22Rv1 (cell line): Measurements from ENCODE around the gene APOA1.

Source experiments
- ZFX ChIP-seq: fragments of 450-650 bp; IDR thresholded peaks from 2 replicates; pipeline ENCODE4 v1.6.1; 2017; ENCODE audit warnings: antibody characterized with exemption, borderline replicate concordance
- TF ChIP-seq, protein P1 (sequence below): fragments of 450-650 bp; IDR thresholded peaks from 2 replicates; pipeline ENCODE4 v1.5.1; 2017; ENCODE audit warnings: mild to moderate bottlenecking

DNA sequence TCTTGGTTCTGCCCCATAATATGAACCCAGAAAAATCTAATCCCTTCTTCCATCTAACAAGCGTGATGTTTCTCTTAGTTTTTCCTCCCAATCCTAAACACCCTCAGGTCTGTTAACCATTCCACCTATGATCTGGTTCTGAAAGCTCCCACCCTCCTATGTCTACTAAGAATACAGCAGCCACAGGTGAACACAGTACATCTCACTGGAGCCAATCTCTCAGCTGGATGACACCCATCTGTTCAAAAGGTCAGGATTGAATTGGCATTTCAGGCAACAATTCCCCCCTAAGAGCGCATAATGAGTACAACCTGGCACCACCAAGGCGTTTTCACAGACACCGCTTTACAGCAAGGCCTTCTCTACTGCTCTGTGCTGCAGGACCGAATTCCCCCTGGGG lies 19.0 kb upstream of the APOA1 start:
- TF ChIP-seq, protein P1, sequence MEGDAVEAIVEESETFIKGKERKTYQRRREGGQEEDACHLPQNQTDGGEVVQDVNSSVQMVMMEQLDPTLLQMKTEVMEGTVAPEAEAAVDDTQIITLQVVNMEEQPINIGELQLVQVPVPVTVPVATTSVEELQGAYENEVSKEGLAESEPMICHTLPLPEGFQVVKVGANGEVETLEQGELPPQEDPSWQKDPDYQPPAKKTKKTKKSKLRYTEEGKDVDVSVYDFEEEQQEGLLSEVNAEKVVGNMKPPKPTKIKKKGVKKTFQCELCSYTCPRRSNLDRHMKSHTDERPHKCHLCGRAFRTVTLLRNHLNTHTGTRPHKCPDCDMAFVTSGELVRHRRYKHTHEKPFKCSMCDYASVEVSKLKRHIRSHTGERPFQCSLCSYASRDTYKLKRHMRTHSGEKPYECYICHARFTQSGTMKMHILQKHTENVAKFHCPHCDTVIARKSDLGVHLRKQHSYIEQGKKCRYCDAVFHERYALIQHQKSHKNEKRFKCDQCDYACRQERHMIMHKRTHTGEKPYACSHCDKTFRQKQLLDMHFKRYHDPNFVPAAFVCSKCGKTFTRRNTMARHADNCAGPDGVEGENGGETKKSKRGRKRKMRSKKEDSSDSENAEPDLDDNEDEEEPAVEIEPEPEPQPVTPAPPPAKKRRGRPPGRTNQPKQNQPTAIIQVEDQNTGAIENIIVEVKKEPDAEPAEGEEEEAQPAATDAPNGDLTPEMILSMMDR = no peak
- no peak for TF ChIP-seq ZFX
